ENCODE measurements around the gene FAM110C. TPM values are rescaled to one million over a fixed set of nuclear protein-coding genes. Genes with fewer than 3 reads are reported as not detected.

Gene FAM110C, protein sequence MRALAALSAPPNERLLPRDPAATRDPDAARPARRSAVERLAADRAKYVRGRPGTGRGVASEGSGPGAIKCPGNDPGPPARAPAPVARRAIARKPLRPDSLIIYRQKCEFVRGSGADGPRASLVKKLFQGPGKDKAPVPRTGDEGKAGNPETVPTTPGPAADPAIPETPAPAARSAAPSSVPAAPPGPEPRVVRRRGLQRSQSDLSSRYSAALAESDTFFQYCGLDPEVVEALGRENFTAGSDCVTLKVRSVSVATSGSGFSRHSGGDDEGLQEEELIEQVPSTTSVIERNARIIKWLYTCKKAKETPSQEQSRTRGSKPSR
- total RNA-seq, result 6.4 to 9.7 TPM (median 7.8 TPM) in 3 replicates

DNA sequence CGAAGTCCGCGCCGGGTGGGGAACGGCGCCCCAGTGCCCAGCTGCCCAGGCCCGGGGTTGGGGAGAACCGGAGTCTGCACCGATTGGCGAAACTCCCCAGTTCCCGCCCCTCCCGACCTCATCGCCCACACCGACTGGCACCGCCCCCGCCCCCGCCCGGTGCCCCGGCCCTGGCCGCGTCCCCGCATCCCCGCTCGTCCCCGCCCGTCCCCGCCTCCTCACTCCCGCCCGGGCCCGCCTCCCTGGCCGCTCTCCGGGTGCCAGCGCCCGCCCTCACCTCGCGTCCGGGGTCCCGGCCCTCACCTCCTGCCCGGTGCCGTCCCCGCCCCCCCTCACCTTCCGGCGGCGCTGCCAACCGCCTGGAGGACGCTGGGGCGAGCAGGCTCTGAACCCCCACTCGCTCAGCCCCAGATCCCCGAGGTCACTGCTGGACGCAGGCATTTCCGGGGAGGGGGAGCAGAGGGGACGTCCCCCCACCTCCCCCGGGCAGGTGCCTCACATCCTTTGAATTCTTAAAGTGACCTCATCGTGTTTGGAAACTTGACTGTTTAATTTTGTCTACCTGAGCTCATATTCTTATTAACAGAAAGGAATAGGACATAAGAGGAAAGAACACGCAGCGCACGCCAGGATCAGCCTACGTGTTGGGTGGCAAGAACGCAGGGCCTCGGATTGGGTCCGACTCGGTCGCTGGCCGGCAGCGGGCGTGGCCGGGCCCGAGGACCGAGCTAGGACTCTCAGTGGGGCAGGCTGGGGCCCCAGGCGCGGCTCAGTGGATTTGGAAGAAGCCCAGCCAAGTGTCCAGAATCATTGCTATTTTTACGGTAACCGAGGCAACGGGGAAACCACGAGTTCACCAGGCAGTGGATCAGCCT lies at the start of gene FAM110C:
TSS of gene FAM110C (minus strand) at position 35 of the 875 bp plus-strand sequence. CDS start 120 bp downstream, outside the sequence.
- peak; percentile 42 to 70 for DNase-seq (ENCODE audit: low spot score in 2 of 2, unreplicated experiment in 2 of 2)
- Mint-ChIP-seq H3K36me3 (no peaks in the 10 kb centered on the region), H3K4me3 (peak within 1 kb of the TSS; percentile 83), H3K27ac (peak within 1 kb of the TSS; percentile 95), H3K4me1 (peaks cover 27% of the 10 kb centered on the region), H3K9me3 (no peaks in the 10 kb centered on the region), H3K27me3 (ENCODE audit: low read depth) (peaks cover 74% of the 10 kb centered on the region)
- TF ChIP-seq, protein P1, sequence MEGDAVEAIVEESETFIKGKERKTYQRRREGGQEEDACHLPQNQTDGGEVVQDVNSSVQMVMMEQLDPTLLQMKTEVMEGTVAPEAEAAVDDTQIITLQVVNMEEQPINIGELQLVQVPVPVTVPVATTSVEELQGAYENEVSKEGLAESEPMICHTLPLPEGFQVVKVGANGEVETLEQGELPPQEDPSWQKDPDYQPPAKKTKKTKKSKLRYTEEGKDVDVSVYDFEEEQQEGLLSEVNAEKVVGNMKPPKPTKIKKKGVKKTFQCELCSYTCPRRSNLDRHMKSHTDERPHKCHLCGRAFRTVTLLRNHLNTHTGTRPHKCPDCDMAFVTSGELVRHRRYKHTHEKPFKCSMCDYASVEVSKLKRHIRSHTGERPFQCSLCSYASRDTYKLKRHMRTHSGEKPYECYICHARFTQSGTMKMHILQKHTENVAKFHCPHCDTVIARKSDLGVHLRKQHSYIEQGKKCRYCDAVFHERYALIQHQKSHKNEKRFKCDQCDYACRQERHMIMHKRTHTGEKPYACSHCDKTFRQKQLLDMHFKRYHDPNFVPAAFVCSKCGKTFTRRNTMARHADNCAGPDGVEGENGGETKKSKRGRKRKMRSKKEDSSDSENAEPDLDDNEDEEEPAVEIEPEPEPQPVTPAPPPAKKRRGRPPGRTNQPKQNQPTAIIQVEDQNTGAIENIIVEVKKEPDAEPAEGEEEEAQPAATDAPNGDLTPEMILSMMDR (IDR thresholded peaks at IDR 0.05; ENCODE audit: unreplicated experiment), result no peak

DNA sequence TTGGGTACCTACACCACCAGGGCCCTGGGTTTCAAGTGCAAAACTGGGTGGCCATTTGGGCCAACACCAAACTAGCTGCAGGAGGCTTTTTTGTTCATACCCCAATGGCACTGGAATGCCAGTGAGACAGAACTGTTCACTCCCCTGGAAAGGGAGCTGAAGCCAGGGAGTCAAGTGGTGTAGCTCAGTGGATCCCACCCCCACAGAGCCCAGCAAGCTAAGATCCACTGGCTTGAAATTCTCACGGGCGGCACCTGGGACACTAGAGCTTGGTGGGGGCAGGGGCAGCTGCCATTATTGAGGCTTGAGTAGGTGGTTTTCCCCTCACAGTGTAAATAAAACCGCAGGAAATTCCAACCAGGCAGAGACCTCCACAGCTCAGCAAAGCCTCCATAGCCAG lies 46.0 kb upstream of the FAM110C start:
- no peak for DNase-seq (ENCODE audit: low spot score in 2 of 2, unreplicated experiment in 2 of 2)
- Mint-ChIP-seq H3K4me3 (no peak overlapping the region), H3K36me3 (no peaks in the 10 kb centered on the region), H3K27me3 (ENCODE audit: low read depth) (peaks cover 2% of the 10 kb centered on the region), H3K4me1 (no peaks in the 10 kb centered on the region), H3K9me3 (peaks cover 26% of the 10 kb centered on the region), H3K27ac (no peak overlapping the region)
- TF ChIP-seq, protein P1 (IDR thresholded peaks at IDR 0.05; ENCODE audit: unreplicated experiment), result no peak

DNA sequence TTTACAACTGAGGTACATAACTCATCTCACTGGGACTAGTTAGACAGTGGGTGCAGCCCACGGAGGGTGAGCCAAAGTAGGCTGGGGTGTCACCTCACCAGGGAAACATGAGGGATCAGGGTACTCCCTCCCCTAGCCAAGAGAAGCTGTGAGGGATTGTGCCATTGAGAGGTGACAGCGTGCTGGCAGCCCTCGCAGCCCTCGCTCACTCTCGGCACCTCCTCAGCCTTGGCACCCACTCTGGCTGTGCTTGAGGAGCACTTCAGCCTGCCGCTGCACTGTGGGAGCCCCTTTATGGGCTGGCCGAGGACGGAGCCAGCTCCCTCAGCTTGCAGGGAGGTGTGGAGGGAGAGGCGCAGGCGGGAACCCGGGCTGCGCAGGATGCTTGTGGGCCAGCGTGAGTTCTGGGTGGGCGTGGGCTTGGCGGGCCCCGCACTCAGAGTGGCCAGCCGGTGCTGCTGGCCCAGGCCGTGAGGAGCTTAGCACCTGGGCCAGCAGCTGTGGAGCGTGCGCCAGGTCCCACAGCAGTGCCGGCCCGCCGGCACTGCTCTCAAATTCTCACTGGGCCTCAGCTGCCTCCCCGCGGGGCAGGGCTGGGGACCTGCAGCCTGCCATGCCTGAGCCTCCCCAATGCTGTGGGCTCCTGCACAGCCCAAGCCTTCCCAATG lies 44.5 kb upstream of the FAM110C start:
- no peak for DNase-seq (ENCODE audit: low spot score in 2 of 2, unreplicated experiment in 2 of 2)
- Mint-ChIP-seq H3K4me1 (peaks cover 1% of the 10 kb centered on the region), H3K9me3 (peaks cover 17% of the 10 kb centered on the region), H3K27ac (no peak overlapping the region), H3K27me3 (ENCODE audit: low read depth) (peaks cover 2% of the 10 kb centered on the region), H3K4me3 (no peak overlapping the region), H3K36me3 (no peaks in the 10 kb centered on the region)
- TF ChIP-seq, protein P1 (IDR thresholded peaks at IDR 0.05; ENCODE audit: unreplicated experiment), result no peak

DNA sequence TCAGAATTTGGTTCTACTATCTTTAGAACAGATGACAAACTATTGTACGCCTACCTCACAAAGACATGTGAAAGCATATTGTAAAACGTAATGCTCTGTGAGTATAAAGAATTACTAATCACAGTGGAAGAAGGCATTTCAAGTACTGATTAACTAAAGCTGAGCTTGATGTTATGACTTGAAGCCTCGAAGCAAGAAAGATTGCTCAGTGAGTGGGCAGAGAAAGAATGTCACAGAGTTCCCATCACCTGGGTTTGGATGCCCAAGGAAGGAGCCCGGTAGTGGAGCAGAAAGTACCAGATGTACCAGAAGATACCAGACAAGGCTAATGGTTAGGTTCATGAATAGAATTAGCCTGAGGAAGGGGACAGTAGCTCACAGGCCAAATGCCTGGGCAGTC lies 39.5 kb upstream of the FAM110C start:
- H3K36me3 Mint-ChIP-seq, result no peaks in the 10 kb centered on the region
- TF ChIP-seq, protein P1 (IDR thresholded peaks at IDR 0.05; ENCODE audit: unreplicated experiment), result no peak
- peaks cover 1% of the 10 kb centered on the region for H3K4me1 Mint-ChIP-seq
- no peak for DNase-seq (ENCODE audit: low spot score in 2 of 2, unreplicated experiment in 2 of 2)
- H3K27me3 Mint-ChIP-seq (ENCODE audit: low read depth), result peaks cover 27% of the 10 kb centered on the region
- H3K9me3 Mint-ChIP-seq, result peaks cover 6% of the 10 kb centered on the region
- no peak overlapping the region for H3K27ac Mint-ChIP-seq
- no peak overlapping the region for H3K4me3 Mint-ChIP-seq

DNA sequence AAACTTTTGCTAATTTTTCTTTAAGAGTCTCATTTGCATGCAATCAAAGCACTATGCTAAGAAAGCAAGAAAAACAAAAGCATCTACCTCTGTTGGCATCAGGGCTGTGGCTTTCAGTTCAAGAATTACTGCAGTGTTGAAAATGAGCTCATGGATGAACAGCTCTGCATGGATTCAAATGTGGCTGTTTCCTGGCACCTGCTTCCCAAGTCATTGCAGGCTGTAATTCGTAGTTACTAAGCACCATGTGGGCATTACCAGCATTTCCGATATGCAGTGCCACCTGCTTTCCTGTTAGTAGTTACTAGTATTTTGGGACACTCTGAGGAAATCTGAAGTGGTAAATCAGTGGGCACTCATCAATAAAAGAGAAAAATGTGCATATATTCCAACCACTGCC lies 37.8 kb upstream of the FAM110C start:
- no peaks in the 10 kb centered on the region for H3K9me3 Mint-ChIP-seq
- H3K4me3 Mint-ChIP-seq, result no peak overlapping the region
- no peaks in the 10 kb centered on the region for H3K36me3 Mint-ChIP-seq
- peaks cover 1% of the 10 kb centered on the region for H3K4me1 Mint-ChIP-seq
- no peak overlapping the region for H3K27ac Mint-ChIP-seq
- TF ChIP-seq, protein P1 (IDR thresholded peaks at IDR 0.05; ENCODE audit: unreplicated experiment), result no peak
- H3K27me3 Mint-ChIP-seq (ENCODE audit: low read depth), result peaks cover 40% of the 10 kb centered on the region
- DNase-seq (ENCODE audit: low spot score in 2 of 2, unreplicated experiment in 2 of 2), result no peak
